Activated CD4-positive, alpha-beta memory T cell treated with anti-CD3 and anti-CD28 coated beads, Interleukin-2, amount 10 ng/mL, durations not matched to agents 7 days and 5 days (primary cell): ENCODE measurements around the gene LCN1. TPM values are rescaled to one million over a fixed set of nuclear protein-coding genes. Genes with fewer than 3 reads are reported as not detected.

Experiments
- CTCF ChIA-PET: fragments of 350-600 bp; sonication (Branson Sonifier 250); formaldehyde crosslinking; loops from one replicate; lab custom pipeline; 2021; ENCODE audit warnings: antibody characterized with exemption, inconsistent platforms; lab: Charles Lee
- POLR2A ChIA-PET: fragments of 350-600 bp; sonication (Branson Sonifier 250); formaldehyde crosslinking; loops from one replicate; lab custom pipeline; 2021; ENCODE audit warnings: antibody characterized with exemption; lab: Charles Lee
- DNase-seq: peaks from one replicate; pipeline ENCODE4 v3.0.0-alpha.2; 2020
- H3K27ac Mint-ChIP-seq: one replicate; pipeline ENCODE4 v1.8.0; 2021; ENCODE audit warnings: mild to moderate bottlenecking, mixed read lengths
- H3K27me3 Mint-ChIP-seq: one replicate; pipeline ENCODE4 v1.8.0; 2021; ENCODE audit warnings: mixed read lengths
- H3K36me3 Mint-ChIP-seq: one replicate; pipeline ENCODE4 v1.8.0; 2021; ENCODE audit warnings: low read depth, mixed read lengths
- H3K4me1 Mint-ChIP-seq: one replicate; pipeline ENCODE4 v1.8.0; 2021; ENCODE audit warnings: mixed read lengths
- H3K4me3 Mint-ChIP-seq: one replicate; pipeline ENCODE4 v1.8.0; 2021; ENCODE audit warnings: mild to moderate bottlenecking, mixed read lengths
- H3K9me3 Mint-ChIP-seq: one replicate; pipeline ENCODE4 v1.8.0; 2021; ENCODE audit warnings: mixed read lengths
- total RNA-seq, 2 experiments: library from RNA; stranded (reverse); gene quantifications; one replicate each; pipeline ENCODE4 v1.2.3, GENCODE V29; 2021

LCN1 gene
- total RNA-seq, 2 experiments from 2014 or later = not detected

GRCh38 chr9:135482015-135482754 is 39.1 kb upstream of the LCN1 start:
- Mint-ChIP-seq H3K27me3 (peaks cover 39% of the 10 kb centered on the region), H3K27ac (no peak overlapping the region), H3K9me3 (no peaks in the 10 kb centered on the region), H3K36me3 (peaks cover 3% of the 10 kb centered on the region), H3K4me3 (no peak overlapping the region), H3K4me1 (peaks cover 9% of the 10 kb centered on the region)
- no peak for DNase-seq
- POLR2A ChIA-PET = interaction anchor here (0.7 kb wide), 1 partner anchor 11 kb away, joined by 3 read pairs; no protein-coding TSS in a partner anchor
- CTCF ChIA-PET = interaction anchor here (1.1 to 1.2 kb wide), 2 partner anchors 43 to 70 kb away, joined by 3 to 6 read pairs; no protein-coding TSS in a partner anchor

- DNase-seq = no peak
- Mint-ChIP-seq H3K27me3 (peaks cover 24% of the 10 kb centered on the region), H3K4me1 (no peaks in the 10 kb centered on the region), H3K4me3 (no peak overlapping the region), H3K9me3 (no peaks in the 10 kb centered on the region), H3K27ac (no peak overlapping the region), H3K36me3 (no peaks in the 10 kb centered on the region)
- ChIA-PET POLR2A (no interaction called here), CTCF (interaction anchor here (1.1 kb wide), 1 partner anchor 45 kb away, joined by 4 read pairs; no protein-coding TSS in a partner anchor)
Measured at GRCh38 chr9:135484460-135485277, 36.6 kb upstream of the LCN1 start.

- no peaks in the 10 kb centered on the region for H3K4me1 Mint-ChIP-seq
- H3K27me3 Mint-ChIP-seq = peaks cover 24% of the 10 kb centered on the region
- DNase-seq = no peak
- no peak overlapping the region for H3K4me3 Mint-ChIP-seq
- H3K36me3 Mint-ChIP-seq = no peaks in the 10 kb centered on the region
- ChIA-PET CTCF (no interaction called here), POLR2A (interaction anchor here (1.3 kb wide), 1 partner anchor 15 kb away, joined by 4 read pairs; the partner anchor contains the start of gene MRPS2)
- no peak overlapping the region for H3K27ac Mint-ChIP-seq
- H3K9me3 Mint-ChIP-seq = no peaks in the 10 kb centered on the region
Measured at GRCh38 chr9:135485385-135485784, 35.9 kb upstream of the LCN1 start.

- H3K27me3 Mint-ChIP-seq = peaks cover 20% of the 10 kb centered on the region
- POLR2A ChIA-PET = interaction anchor here (1.3 kb wide), 1 partner anchor 14 kb away, joined by 4 read pairs; the partner anchor contains the start of gene MRPS2
- no peaks in the 10 kb centered on the region for H3K4me1 Mint-ChIP-seq
- H3K36me3 Mint-ChIP-seq = no peaks in the 10 kb centered on the region
- no peak overlapping the region for H3K4me3 Mint-ChIP-seq
- no peak overlapping the region for H3K27ac Mint-ChIP-seq
- DNase-seq = no peak
- H3K9me3 Mint-ChIP-seq = no peaks in the 10 kb centered on the region
- CTCF ChIA-PET = interaction anchor here (1.1 kb wide), 1 partner anchor 18 kb away, joined by 3 read pairs; no protein-coding TSS in a partner anchor
Measured at GRCh38 chr9:135485832-135486231, 35.4 kb upstream of the LCN1 start.

GRCh38 chr9:135486267-135487065 is 34.8 kb upstream of the LCN1 start:
- peaks cover 16% of the 10 kb centered on the region for H3K27me3 Mint-ChIP-seq
- DNase-seq = no peak
- no peaks in the 10 kb centered on the region for H3K9me3 Mint-ChIP-seq
- no peaks in the 10 kb centered on the region for H3K4me1 Mint-ChIP-seq
- H3K4me3 Mint-ChIP-seq = no peak overlapping the region
- POLR2A ChIA-PET = interaction anchor here (1.3 kb wide), 1 partner anchor 13 kb away, joined by 4 read pairs; the partner anchor contains the start of gene MRPS2
- H3K36me3 Mint-ChIP-seq = no peaks in the 10 kb centered on the region
- CTCF ChIA-PET = interaction anchor here (1.1 kb wide), 1 partner anchor 17 kb away, joined by 3 read pairs; no protein-coding TSS in a partner anchor
- H3K27ac Mint-ChIP-seq = no peak overlapping the region

- POLR2A ChIA-PET = no interaction called here
- no peak for DNase-seq
- H3K9me3 Mint-ChIP-seq = no peaks in the 10 kb centered on the region
Measured at GRCh38 chr9:135487281-135488012, 33.8 kb upstream of the LCN1 start.

GRCh38 chr9:135488013-135488330 is 33.3 kb upstream of the LCN1 start:
- Mint-ChIP-seq H3K4me1 (no peaks in the 10 kb centered on the region), H3K9me3 (no peaks in the 10 kb centered on the region), H3K36me3 (no peaks in the 10 kb centered on the region), H3K27ac (no peak overlapping the region), H3K27me3 (peaks cover 6% of the 10 kb centered on the region), H3K4me3 (no peak overlapping the region)
- POLR2A ChIA-PET = no interaction called here
- CTCF ChIA-PET = no interaction called here
- no peak for DNase-seq

More at GRCh38 chr9:135487281-135488012, 33.8 kb upstream of the LCN1 start:
- Mint-ChIP-seq H3K27me3 (peaks cover 9% of the 10 kb centered on the region), H3K4me1 (no peaks in the 10 kb centered on the region), H3K36me3 (no peaks in the 10 kb centered on the region), H3K4me3 (no peak overlapping the region), H3K27ac (no peak overlapping the region)
- CTCF ChIA-PET = no interaction called here

- Mint-ChIP-seq H3K4me3 (no peak overlapping the region), H3K27me3 (peaks cover 6% of the 10 kb centered on the region), H3K4me1 (no peaks in the 10 kb centered on the region), H3K9me3 (no peaks in the 10 kb centered on the region), H3K36me3 (no peaks in the 10 kb centered on the region), H3K27ac (no peak overlapping the region)
- ChIA-PET POLR2A (no interaction called here), CTCF (no interaction called here)
- DNase-seq = no peak
Measured at GRCh38 chr9:135488527-135488926, 32.7 kb upstream of the LCN1 start.

- POLR2A ChIA-PET = no interaction called here
- no peak overlapping the region for H3K4me3 Mint-ChIP-seq
- no peaks in the 10 kb centered on the region for H3K36me3 Mint-ChIP-seq
- CTCF ChIA-PET = interaction anchor here (0.6 kb wide), 1 partner anchor 8 kb away, joined by 4 read pairs; no protein-coding TSS in a partner anchor
- no peaks in the 10 kb centered on the region for H3K4me1 Mint-ChIP-seq
- DNase-seq = no peak
- H3K9me3 Mint-ChIP-seq = no peaks in the 10 kb centered on the region
- H3K27ac Mint-ChIP-seq = no peak overlapping the region
- peaks cover 4% of the 10 kb centered on the region for H3K27me3 Mint-ChIP-seq
Measured at GRCh38 chr9:135489188-135489906, 31.9 kb upstream of the LCN1 start.

GRCh38 chr9:135490166-135490870 is 30.9 kb upstream of the LCN1 start:
- Mint-ChIP-seq H3K9me3 (no peaks in the 10 kb centered on the region), H3K27ac (no peak overlapping the region), H3K4me1 (no peaks in the 10 kb centered on the region), H3K36me3 (no peaks in the 10 kb centered on the region), H3K27me3 (peaks cover 11% of the 10 kb centered on the region), H3K4me3 (no peak overlapping the region)
- ChIA-PET CTCF (interaction anchor here (0.6 kb wide), 2 partner anchors 9 to 10 kb away, joined by 3 to 4 read pairs; no protein-coding TSS in a partner anchor), POLR2A (no interaction called here)
- no peak for DNase-seq

GRCh38 chr9:135490980-135491464 is 30.2 kb upstream of the LCN1 start:
- Mint-ChIP-seq H3K4me3 (no peak overlapping the region), H3K4me1 (no peaks in the 10 kb centered on the region), H3K27ac (no peak overlapping the region), H3K36me3 (no peaks in the 10 kb centered on the region), H3K27me3 (peaks cover 12% of the 10 kb centered on the region), H3K9me3 (no peaks in the 10 kb centered on the region)
- DNase-seq = no peak
- POLR2A ChIA-PET = no interaction called here
- CTCF ChIA-PET = interaction anchor here (0.6 to 1.0 kb wide), 2 partner anchors 11 to 14 kb away, joined by 3 read pairs; no protein-coding TSS in a partner anchor
